ENCODE data around the gene ADAMTS15.
A peak's percentile ranks its signal among the peaks of the same experiment; 100 is the strongest.

Gene ADAMTS15

DNA sequence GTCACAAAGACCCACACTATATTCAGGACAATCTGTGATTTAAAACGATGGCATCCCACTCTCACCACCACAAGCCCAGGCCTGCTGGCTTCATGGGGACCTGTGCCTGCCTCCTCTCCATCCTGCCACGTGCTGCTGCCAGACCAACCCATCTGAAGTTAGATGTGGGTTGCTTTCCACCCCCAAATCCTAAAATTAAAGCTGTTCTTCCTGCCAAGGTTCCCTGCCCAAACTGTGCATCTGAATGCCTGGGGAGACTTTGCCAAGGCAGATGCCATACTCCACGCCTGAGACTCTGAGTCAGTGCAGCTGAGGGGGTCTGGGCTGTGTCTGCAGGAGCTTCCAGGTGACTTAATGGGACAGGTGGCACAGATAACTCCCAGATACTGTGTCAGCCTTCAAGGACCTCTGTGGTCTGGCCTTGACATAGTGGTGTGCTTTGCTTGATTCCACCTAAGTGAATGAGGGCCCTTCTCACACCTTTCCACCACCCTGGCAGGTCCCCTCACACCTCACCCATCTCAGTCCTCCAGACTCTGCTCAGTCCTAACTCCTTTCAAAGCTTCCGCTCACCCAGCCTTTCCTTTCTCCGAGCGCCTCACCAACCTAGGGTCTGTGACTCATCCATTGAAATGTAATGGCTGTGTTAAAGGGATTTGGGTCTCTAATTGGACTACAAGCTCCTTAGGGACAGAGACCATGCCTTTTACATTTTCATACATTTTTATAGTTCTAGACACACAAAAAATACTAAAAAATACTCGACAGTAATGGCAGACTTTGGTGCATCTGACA is 38.7 kb upstream of the ADAMTS15 start:
- Mint-ChIP-seq H3K27me3 (peaks cover 36 to 56% of the 10 kb centered on the region in 2 donors), H3K36me3 (ENCODE audit: insufficient read depth) (peaks cover 10% of the 10 kb centered on the region), H3K9me3 (no peaks in the 10 kb centered on the region), H3K4me1 (ENCODE audit: low read depth in 2 of 2) (peaks cover 0 to 2% of the 10 kb centered on the region in 2 donors), H3K27ac (peak overlapping the region in 1 of 2 donors; percentile 7), H3K4me3 (no peak overlapping the region)
- no peak for DNase-seq
- no peak for ATAC-seq (replicated peaks)

DNA sequence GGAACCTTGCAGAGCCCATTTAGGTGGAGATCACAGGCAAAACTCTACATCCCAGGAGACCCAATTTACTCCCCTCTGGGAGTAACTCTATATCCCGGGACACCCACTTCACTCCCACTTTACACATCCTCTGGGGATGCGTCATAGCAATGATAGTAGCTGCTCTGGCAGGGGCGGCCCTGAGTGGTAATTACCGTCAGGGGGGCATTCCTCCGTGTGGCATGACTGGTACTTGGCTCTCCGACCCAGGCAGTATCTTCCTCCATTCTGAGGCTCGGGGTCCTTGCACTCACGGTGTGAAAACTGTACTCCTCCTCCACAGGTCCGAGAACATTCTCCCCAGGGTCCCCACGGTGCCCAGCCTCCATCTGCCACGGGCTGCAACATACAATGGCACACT is 37.2 kb upstream of the ADAMTS15 start:
- H3K4me1 Mint-ChIP-seq (ENCODE audit: low read depth in 2 of 2), result peaks cover 0 to 2% of the 10 kb centered on the region in 2 donors
- no peak overlapping the region for H3K4me3 Mint-ChIP-seq
- peaks cover 45 to 70% of the 10 kb centered on the region in 2 donors for H3K27me3 Mint-ChIP-seq
- no peak for DNase-seq
- H3K27ac Mint-ChIP-seq, result no peak overlapping the region
- H3K9me3 Mint-ChIP-seq, result no peaks in the 10 kb centered on the region
- no peak for ATAC-seq (replicated peaks)
- peaks cover 10% of the 10 kb centered on the region for H3K36me3 Mint-ChIP-seq (ENCODE audit: insufficient read depth)

DNA sequence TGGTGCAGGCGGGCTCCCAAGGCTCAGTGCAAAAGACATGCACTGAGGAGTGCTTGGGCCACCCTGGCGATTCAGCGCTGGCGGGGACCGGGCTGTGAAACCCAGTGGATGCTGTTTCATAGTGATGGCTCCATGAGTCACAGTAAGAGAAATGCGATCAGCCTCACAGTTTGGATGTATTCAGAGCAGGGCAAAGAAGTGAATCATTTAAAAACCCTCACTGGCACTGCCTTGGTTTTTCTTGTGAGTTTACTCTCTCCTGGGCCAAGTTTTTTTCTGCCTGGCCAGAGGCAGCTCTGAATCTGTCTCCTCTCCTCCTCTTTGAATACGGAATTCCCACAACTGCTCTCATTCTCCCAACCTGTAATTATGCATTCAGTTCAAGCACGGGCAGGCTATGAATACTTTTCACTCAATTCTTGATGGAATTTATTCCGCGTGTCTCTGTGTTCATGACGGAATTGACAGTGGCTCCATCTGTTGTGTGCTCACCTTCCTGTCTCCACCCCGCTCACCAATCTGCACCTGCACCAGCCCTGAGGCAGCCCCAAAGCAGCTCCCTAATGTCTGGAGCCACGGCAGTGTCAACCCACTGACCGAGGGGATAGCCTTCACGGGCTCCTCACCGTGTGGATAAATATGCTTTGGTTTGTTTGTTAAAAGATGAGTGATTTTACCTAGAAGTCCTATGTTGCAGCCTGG is 34.9 kb upstream of the ADAMTS15 start:
- DNase-seq (no peak), ATAC-seq (replicated peaks) (no peak)
- Mint-ChIP-seq H3K4me3 (no peak overlapping the region), H3K9me3 (no peaks in the 10 kb centered on the region), H3K4me1 (ENCODE audit: low read depth in 2 of 2) (peaks cover 0 to 2% of the 10 kb centered on the region in 2 donors), H3K27me3 (peaks cover 53 to 76% of the 10 kb centered on the region in 2 donors), H3K36me3 (ENCODE audit: insufficient read depth) (peaks cover 10% of the 10 kb centered on the region), H3K27ac (no peak overlapping the region)

DNA sequence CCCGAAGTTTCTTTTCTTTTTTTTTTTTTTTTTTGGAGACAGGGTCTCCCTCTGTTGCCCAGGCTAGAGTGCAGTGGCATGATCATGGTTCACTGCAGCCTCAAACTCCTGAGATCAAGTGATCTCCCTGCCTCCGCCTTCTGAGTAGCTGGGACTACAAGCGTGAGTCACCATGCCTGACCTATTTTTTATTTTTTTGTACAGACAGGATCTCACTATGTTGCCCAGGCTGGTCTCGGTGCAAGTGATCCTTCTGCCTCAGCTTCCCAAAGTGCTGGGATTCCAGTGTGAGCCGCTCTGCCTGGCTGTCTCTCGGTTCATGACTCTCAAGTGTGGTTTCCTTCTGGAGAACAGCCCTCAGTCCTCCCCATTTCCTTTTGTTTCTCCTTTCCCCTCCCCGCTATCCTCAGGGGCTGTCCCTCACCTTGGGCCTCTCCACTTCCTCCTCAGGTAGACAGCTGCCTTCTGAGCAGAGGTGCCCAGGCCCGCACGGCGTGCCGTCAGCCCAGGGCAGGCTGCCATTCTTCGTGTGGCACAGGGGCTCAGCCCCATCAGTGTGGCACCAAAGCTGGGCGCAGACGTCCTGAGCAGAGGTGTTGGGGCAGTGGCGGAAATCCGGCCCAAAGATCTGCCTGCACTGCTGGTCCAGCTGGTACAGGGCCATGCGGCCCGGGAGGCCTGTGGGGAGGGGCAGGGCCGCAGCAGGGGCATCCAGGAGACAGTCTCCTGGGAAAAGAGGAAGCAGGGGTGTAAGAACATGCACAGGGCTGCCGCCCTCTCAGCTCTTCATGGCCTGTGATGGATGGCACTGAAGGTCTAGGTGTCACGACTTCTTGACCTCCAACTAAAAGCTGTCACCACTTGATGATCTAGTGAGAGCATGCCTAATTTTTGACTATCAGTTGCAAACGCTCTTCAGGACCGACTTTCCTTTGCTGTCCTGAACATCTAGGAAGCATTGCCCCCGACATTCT is 34.1 kb upstream of the ADAMTS15 start:
- Mint-ChIP-seq H3K36me3 (ENCODE audit: insufficient read depth) (peaks cover 10% of the 10 kb centered on the region), H3K27ac (peak overlapping the region in 1 of 2 donors; percentile 45), H3K4me3 (no peak overlapping the region), H3K4me1 (ENCODE audit: low read depth in 2 of 2) (peaks cover 0 to 2% of the 10 kb centered on the region in 2 donors), H3K9me3 (no peaks in the 10 kb centered on the region), H3K27me3 (peaks cover 58 to 74% of the 10 kb centered on the region in 2 donors)
- DNase-seq (no peak), ATAC-seq (replicated peaks) (no peak)

DNA sequence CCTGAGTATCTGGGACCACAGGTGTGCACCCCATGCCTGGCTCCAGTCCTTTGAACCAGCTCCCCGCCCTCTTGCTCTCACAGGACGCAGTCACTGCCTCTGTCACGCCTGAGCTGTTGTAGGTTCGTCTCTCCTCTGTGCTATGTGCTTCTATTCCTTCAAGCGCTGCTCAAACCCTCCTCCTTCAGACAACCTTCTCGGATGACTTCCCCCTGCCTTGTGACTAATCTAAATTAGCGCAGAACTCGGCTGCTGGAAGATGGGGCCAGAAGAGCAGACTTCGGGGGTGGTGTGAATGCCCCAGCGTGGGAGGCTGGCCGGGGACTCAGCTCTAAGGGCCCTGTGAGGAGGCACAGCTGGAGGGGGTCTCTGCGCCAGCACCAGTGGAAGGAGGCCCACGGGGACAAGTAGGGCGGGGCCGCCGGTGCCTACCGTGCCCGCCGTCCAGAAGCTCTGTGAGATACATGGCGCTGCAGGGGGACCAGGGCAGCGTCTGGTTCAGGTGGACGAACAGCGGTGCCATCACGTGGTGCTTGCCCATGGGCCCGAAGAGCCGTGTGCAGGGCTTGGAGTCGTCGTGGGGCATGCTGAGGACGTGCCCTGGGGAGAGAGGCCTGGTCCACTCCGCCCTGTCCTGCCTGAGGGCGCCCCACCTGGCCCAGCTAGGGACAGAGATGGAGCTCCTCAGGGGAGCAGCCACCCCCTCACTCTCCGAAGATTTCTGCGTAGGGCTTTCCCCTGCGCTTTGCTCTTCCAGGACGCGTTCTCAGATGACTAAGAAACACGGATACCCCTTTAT is 32.5 kb upstream of the ADAMTS15 start:
- no peak for DNase-seq
- no peak for ATAC-seq (replicated peaks)
- Mint-ChIP-seq H3K27me3 (peaks cover 50 to 70% of the 10 kb centered on the region in 2 donors), H3K9me3 (no peaks in the 10 kb centered on the region), H3K27ac (no peak overlapping the region), H3K36me3 (ENCODE audit: insufficient read depth) (peaks cover 10% of the 10 kb centered on the region), H3K4me3 (no peak overlapping the region), H3K4me1 (ENCODE audit: low read depth in 2 of 2) (peaks cover 0 to 2% of the 10 kb centered on the region in 2 donors)

DNA sequence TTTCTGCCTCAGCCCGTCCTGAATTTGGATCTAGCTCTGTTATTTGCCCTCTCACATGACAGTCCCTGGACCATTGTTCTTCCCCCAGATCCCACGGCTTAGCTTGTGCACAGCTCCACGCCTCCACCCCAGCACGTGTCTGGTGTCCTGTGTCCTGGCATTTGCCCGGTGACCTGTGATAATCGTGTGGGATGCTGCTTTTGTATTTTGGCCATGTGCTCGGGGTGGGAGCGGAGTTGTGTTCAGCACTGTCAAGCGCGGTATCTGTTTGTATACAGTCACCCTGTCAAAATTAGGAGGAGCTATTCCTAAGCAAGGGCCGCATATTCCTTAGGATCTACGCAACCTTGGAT is 31.9 kb upstream of the ADAMTS15 start:
- DNase-seq (no peak), ATAC-seq (replicated peaks) (no peak)
- H3K4me3 Mint-ChIP-seq, result no peak overlapping the region
- H3K27ac Mint-ChIP-seq, result no peak overlapping the region
- peaks cover 47 to 70% of the 10 kb centered on the region in 2 donors for H3K27me3 Mint-ChIP-seq
- H3K9me3 Mint-ChIP-seq, result no peaks in the 10 kb centered on the region
- H3K4me1 Mint-ChIP-seq (ENCODE audit: low read depth in 2 of 2), result peaks cover 0 to 2% of the 10 kb centered on the region in 2 donors
- H3K36me3 Mint-ChIP-seq (ENCODE audit: insufficient read depth), result peaks cover 10% of the 10 kb centered on the region

DNA sequence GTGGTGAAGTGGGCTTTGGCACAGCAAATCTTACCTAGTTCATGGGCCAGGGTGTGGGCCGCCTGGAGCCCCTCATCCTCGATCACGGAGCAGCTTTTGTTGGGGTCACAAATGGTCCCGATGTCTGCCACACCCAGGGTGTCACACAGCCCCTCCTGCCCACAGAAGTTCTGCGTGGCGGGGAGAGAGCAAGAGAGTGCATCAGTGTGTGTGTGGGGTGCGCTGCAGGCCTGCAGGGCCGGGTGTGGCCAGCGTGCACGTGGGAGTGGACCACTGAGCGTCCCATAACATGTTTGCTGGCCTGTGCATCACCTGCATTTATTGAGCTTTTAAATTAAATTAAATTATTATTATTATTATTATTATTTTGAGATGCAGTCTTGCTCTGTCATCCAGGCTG is 31.5 kb upstream of the ADAMTS15 start:
- Mint-ChIP-seq H3K27ac (no peak overlapping the region), H3K9me3 (no peaks in the 10 kb centered on the region), H3K27me3 (peaks cover 46 to 70% of the 10 kb centered on the region in 2 donors), H3K36me3 (ENCODE audit: insufficient read depth) (peaks cover 10% of the 10 kb centered on the region), H3K4me1 (ENCODE audit: low read depth in 2 of 2) (peaks cover 0 to 2% of the 10 kb centered on the region in 2 donors), H3K4me3 (no peak overlapping the region)
- no peak for DNase-seq
- no peak for ATAC-seq (replicated peaks)

DNA sequence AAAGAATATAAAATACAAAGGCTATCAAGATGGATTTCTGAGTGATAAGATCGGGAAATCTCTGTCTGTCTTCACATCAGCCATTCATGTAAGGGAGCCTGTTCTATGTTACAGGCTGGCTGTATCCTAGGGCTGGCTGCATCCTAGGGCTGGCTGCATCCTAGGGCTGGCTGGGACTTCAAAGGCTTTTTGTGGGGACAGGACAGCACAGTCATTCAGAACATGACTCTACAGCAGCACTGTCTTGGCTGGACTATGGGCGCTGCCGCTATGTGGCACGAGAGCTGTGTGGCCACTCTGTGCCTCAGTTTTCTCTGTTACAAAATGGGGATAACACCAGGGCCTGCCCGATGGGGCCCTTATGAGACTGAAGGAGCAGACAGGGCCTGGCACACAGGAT is 30.2 kb upstream of the ADAMTS15 start:
- Mint-ChIP-seq H3K4me3 (no peak overlapping the region), H3K27ac (no peak overlapping the region), H3K36me3 (ENCODE audit: insufficient read depth) (peaks cover 10% of the 10 kb centered on the region), H3K4me1 (ENCODE audit: low read depth in 2 of 2) (peaks cover 0 to 2% of the 10 kb centered on the region in 2 donors), H3K27me3 (peaks cover 46 to 83% of the 10 kb centered on the region in 2 donors), H3K9me3 (no peaks in the 10 kb centered on the region)
- DNase-seq (no peak), ATAC-seq (replicated peaks) (no peak)

DNA sequence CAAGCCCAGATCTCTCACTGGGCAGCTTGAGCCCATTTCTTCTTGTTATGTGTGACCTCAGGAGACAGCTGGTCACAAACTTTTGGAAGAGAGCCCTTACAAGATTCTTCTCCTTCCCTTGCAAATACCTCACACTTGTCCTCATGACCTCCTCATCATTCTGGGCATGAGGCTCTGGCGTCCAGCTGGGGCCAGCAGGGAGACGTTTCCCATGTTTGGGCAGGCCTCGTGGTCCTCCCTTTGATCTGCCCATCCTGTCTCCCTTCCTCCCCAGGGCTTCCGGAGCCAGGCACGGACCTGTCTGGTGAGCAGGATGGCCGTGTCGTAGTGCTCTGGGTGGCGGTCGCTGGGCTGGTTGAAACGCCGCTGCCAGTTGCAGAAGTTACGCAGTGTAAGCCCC is 29.7 kb upstream of the ADAMTS15 start:
- peaks cover 0 to 2% of the 10 kb centered on the region in 2 donors for H3K4me1 Mint-ChIP-seq (ENCODE audit: low read depth in 2 of 2)
- H3K27ac Mint-ChIP-seq, result no peak overlapping the region
- ATAC-seq (replicated peaks) (no peak), DNase-seq (no peak)
- H3K9me3 Mint-ChIP-seq, result no peaks in the 10 kb centered on the region
- H3K4me3 Mint-ChIP-seq, result no peak overlapping the region
- H3K36me3 Mint-ChIP-seq (ENCODE audit: insufficient read depth), result peaks cover 6% of the 10 kb centered on the region
- H3K27me3 Mint-ChIP-seq, result peaks cover 43 to 83% of the 10 kb centered on the region in 2 donors

DNA sequence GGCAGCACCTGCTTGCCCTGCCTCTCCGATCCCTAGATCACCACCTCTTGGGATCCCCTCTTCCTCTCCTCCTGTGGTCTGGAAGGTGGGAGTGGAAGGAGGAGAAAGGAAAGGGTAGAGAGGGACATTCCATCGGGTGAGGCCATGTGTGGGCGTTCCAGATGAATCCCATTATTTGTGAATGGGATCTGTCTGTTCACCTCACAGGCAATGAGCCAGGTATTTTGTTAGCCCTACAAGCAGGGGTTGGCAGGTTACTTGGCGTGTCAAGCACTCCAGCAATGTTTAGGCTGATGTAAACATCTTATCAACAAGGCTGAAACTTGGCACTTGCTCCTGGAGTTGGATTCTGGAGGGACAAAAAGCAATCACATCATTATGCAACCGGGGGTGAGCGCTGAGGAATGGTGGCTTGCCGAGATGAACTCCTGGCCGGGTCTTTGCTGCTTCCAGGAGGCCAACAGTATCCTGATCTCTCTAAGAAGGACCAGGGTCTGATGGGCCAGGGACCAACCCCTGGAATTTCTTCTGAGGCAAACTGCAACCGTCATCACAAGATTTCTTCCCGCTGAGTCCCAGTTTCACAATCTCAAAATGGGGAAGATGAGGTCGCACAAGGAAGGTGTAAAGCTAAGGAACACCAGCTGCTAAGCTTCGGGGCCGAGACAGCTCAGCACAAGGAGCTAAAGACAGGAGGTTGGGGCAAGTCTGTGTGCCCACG is 27.8 kb upstream of the ADAMTS15 start:
- peaks cover 46 to 83% of the 10 kb centered on the region in 2 donors for H3K27me3 Mint-ChIP-seq
- no peaks in the 10 kb centered on the region for H3K36me3 Mint-ChIP-seq (ENCODE audit: insufficient read depth)
- ATAC-seq (replicated peaks) (no peak), DNase-seq (no peak)
- H3K4me1 Mint-ChIP-seq (ENCODE audit: low read depth in 2 of 2), result peaks cover 0 to 1% of the 10 kb centered on the region in 2 donors
- H3K9me3 Mint-ChIP-seq, result no peaks in the 10 kb centered on the region
- peak overlapping the region in 1 of 2 donors; percentile 33 for H3K27ac Mint-ChIP-seq
- no peak overlapping the region for H3K4me3 Mint-ChIP-seq

DNA sequence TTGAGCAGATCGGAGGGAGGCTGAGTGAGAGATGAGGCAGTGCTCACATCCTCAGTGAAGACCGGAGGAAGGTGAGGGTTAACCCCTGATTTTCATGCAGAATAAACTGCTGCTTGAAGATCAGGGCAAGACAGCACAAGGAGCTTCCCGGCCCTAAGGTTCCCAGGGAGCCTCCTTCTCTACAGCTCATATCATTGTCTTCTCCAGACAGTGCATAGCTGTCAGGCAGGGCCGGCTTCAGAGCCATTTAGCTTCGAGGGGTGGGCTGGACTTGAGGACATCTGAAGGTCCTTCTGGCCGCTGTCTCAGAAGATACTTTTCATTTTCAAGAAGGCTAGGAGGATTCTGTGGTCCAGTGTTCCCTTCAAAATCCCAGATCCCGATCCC is 27.3 kb upstream of the ADAMTS15 start:
- no peaks in the 10 kb centered on the region for H3K9me3 Mint-ChIP-seq
- ATAC-seq (replicated peaks) (no peak), DNase-seq (no peak)
- H3K4me1 Mint-ChIP-seq (ENCODE audit: low read depth in 2 of 2), result peaks cover 0 to 1% of the 10 kb centered on the region in 2 donors
- H3K27me3 Mint-ChIP-seq, result peaks cover 48 to 83% of the 10 kb centered on the region in 2 donors
- H3K27ac Mint-ChIP-seq, result peak overlapping the region in 1 of 2 donors; percentile 33
- H3K36me3 Mint-ChIP-seq (ENCODE audit: insufficient read depth), result no peaks in the 10 kb centered on the region
- no peak overlapping the region for H3K4me3 Mint-ChIP-seq

DNA sequence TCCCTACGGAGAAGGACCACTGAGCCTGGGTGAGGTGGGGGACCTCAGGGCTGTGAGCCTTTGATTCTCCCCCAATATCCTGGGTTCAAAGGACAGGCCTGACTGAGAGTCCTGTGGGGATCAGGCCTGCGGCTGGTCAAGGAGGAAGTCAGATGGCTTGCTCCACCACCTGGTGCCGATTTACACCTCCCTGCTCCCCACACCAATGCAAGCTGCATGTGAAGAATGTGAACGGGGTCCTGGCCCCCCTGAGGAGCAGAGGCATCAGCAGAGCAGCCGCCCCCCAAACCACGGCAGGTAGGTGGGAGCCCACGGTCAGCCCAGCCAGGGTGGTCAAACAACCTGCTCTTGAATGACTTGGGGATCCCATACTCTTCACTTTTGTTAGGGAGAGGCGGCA is 26.7 kb upstream of the ADAMTS15 start:
- ATAC-seq (replicated peaks), result no peak
- Mint-ChIP-seq H3K4me1 (ENCODE audit: low read depth in 2 of 2) (peaks cover 0 to 1% of the 10 kb centered on the region in 2 donors), H3K27ac (no peak overlapping the region), H3K4me3 (no peak overlapping the region), H3K27me3 (peaks cover 48 to 83% of the 10 kb centered on the region in 2 donors), H3K36me3 (ENCODE audit: insufficient read depth) (no peaks in the 10 kb centered on the region), H3K9me3 (no peaks in the 10 kb centered on the region)
- no peak for DNase-seq

Measured in effector memory CD8-positive, alpha-beta T cell (primary cell).